ENCODE data around the gene TFF2.

The TFF2 gene

DNA sequence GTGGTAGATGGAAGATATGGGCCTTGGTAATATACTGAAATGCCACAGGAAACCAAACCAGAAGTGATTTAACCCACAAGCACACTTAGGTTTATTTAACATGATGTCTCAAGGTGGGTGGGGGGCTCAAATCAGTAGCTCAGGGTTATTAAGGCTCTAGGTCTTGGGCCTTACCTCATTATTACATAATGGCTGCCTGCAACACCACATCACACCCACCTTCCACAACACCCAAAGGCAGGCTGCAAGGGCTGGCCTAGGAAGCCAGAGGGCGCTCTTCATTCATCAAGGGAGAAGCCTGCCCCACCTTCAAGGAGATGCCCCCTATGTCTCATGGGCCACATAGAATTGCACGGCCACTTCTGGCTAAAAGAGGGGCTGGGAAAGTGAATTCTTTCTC, 9.5 kb upstream of the TFF2 start:
- H3K4me3 ChIP-seq (ENCODE audit: low read length): no peak overlapping the region
- DNase-seq (ENCODE audit: low read depth): no peak
- TF ChIP-seq, protein P1, sequence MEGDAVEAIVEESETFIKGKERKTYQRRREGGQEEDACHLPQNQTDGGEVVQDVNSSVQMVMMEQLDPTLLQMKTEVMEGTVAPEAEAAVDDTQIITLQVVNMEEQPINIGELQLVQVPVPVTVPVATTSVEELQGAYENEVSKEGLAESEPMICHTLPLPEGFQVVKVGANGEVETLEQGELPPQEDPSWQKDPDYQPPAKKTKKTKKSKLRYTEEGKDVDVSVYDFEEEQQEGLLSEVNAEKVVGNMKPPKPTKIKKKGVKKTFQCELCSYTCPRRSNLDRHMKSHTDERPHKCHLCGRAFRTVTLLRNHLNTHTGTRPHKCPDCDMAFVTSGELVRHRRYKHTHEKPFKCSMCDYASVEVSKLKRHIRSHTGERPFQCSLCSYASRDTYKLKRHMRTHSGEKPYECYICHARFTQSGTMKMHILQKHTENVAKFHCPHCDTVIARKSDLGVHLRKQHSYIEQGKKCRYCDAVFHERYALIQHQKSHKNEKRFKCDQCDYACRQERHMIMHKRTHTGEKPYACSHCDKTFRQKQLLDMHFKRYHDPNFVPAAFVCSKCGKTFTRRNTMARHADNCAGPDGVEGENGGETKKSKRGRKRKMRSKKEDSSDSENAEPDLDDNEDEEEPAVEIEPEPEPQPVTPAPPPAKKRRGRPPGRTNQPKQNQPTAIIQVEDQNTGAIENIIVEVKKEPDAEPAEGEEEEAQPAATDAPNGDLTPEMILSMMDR (conservative IDR thresholded peaks at IDR 0.05; ENCODE audit: low read length): no peak

DNA sequence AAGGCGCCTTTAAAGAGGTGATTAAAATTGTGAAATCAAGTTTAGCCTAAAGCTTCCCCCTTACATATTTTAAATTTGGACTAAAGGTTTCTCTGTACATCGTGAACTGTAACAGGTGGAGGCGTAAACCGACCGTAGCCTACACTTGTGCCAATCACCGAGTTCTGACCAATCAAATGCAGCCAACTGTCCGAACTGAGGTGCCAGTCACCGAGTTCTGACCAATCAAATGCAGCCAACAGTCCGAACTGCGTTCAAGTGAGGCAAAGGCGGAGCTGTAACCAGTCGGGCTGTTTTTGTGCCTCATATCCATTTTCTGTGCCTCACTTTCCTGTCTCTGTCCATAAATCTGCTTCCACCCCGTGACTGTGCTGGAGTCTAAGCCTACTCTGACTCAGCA, 8.1 kb upstream of the TFF2 start:
- TF ChIP-seq, protein P1 (conservative IDR thresholded peaks at IDR 0.05; ENCODE audit: low read length): no peak
- H3K4me3 ChIP-seq (ENCODE audit: low read length): no peak overlapping the region
- no peak for DNase-seq (ENCODE audit: low read depth)

DNA sequence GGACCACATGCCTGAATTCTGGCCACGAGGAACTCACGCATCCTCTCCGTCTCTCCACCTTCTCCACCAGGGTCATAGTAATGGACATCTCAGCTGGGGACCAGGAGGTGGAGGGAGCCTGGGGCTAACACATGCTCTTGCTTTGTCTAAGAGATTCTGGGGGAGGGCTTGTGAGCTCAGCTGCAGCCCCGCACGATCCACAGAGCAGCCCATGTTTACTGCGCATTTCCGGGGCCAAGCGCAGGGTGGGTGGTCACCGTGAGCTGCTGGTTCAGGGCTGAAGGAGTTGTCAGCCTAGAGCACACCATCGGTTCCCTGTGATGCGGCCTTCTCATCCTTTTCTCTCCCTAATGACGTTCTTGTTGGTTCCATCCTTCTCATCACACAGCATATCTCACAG, 7.5 kb upstream of the TFF2 start:
- no peak for DNase-seq (ENCODE audit: low read depth)
- TF ChIP-seq, protein P1 (conservative IDR thresholded peaks at IDR 0.05; ENCODE audit: low read length): no peak

DNA sequence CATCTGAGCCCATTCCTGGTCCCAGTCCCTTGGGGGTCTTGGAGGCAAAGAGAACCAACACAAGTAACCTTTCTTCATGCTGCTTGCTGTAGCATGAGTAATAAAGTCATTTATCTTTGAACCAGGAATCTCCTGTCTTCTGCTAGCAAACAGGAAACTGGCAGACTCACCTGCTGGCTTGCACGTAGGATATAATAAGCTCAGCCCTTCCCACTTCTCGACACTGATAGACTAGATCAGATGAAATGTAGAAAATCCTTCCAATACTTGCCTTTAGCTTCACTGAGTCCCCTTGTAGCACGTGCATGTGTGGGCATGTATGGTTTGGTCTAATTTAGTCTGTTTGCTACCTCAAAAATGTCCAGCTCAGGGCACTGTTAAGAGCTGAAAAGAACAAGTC, 6.5 kb upstream of the TFF2 start:
- no peak overlapping the region for H3K4me3 ChIP-seq (ENCODE audit: low read length)
- DNase-seq (ENCODE audit: low read depth): no peak
- TF ChIP-seq, protein P1 (conservative IDR thresholded peaks at IDR 0.05; ENCODE audit: low read length): no peak

More for the DNA sequence above, 7.5 kb upstream of the TFF2 start:
- no peak overlapping the region for H3K4me3 ChIP-seq (ENCODE audit: low read length)

DNA sequence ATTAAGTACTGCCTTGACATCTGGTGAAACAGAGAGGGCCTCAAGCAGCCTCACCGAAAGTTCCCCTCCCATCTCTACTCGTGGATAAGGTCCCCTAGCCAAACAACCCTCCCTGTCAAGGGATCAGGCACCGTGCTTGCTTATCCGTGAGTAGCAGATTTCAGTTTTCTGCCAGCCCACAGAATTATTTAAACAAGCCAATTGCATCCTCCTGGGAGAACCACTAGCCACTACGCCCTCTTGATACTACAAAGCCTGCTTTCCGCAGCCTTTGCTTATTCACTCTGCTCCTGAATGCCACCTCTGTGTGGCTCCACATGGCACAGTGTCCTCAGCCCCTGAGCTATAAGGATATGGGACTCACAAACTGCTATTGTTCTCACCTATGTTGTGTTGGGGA, 5.9 kb upstream of the TFF2 start:
- no peak overlapping the region for H3K4me3 ChIP-seq (ENCODE audit: low read length)
- TF ChIP-seq, protein P1 (conservative IDR thresholded peaks at IDR 0.05; ENCODE audit: low read length): no peak
- DNase-seq (ENCODE audit: low read depth): no peak

DNA sequence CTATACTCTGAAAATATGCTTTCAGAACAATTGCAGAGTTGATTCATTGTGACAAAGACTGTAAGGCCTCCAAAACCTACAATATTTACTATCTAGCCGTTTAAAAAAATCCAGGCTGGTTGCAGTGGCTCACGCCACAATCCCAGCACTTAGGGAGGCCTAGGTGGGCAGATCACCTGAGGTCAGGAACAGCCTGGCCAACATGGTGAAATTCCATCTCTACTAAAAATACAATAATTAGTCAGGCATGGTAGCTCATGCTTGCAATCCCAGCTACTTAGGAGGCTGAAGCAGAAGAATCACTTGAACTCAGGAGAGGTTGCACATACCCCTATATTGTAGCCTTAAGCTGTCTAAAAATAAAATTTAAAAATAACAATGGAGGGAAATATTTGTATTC, 5.3 kb upstream of the TFF2 start:
- no peak overlapping the region for H3K4me3 ChIP-seq (ENCODE audit: low read length)
- no peak for DNase-seq (ENCODE audit: low read depth)
- TF ChIP-seq, protein P1 (conservative IDR thresholded peaks at IDR 0.05; ENCODE audit: low read length): no peak

DNA sequence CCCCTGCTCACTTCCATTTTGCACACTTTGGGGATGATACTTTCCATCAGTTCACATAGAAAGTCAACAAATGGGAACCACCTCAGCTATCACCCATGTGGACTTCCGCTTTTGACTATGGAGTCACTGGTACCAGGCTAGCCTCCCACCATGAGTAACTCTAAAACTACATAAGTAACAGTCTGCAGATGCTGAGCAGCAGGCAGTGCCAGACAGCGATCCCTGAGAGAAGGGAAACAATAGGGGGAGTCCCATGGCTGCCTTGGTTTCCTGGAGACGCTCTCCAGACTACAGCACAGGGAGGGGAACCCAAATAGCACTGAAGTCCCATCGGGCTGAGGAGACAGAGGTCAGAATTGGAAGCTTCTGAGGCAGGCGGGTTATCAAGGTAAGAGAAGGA, 2.8 kb upstream of the TFF2 start:
- DNase-seq (ENCODE audit: low read depth): no peak
- TF ChIP-seq, protein P1 (conservative IDR thresholded peaks at IDR 0.05; ENCODE audit: low read length): no peak
- H3K4me3 ChIP-seq (ENCODE audit: low read length): no peak overlapping the region

All from AG10803 (cell line).